SIG-M5 treated with dmso at 0.1 percent for 504 hours (cell line): ENCODE data around the gene RPUSD1.

Source experiments
- DNase-seq: peaks from one replicate; lab custom pipeline; 2025; ENCODE audit not compliant: unreplicated experiment; lab: John Stamatoyannopoulos, UW

Gene RPUSD1

DNA sequence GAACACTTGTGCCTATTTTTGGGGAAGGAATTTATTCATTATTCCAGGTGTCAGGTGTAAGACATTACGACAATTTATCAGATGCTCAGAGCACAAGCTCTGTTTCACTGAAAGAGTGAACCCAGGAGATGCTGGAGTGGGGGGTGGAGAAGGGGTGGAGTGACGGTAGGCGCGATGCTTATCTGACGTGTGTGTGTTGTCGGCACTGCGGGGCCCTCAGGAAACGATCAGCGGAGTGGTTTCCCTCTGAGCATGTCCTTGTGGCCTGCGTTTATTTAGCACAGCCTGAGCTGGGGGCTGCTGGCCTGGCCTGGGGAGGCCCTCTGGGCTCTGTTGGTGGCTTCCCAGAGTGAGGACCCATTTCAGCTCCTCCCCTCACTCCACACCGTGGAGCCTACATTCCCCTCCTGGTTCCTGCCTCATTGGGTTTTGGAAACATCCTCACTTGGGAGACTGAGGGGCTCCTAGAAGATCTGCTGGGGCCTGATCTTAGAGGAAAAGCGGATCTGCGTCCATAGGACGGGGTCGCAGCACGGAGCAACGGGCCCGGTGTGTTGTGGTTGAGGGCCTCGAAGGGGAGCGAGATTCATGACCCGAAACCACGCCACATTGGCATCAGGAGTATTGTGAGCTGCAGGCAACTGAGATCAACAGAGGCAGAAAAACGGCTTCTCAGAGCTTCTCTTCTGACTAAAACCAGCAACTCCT lies 31.3 kb upstream of the RPUSD1 start:
- DNase-seq: no peak

GRCh38 chr16:818592-818991 lies 30.4 kb upstream of the RPUSD1 start:
- DNase-seq: no peak

GRCh38 chr16:818132-818531 lies 30.0 kb upstream of the RPUSD1 start:
- DNase-seq: no peak

GRCh38 chr16:817001-817906 lies 29.1 kb upstream of the RPUSD1 start:
- no peak for DNase-seq

DNA sequence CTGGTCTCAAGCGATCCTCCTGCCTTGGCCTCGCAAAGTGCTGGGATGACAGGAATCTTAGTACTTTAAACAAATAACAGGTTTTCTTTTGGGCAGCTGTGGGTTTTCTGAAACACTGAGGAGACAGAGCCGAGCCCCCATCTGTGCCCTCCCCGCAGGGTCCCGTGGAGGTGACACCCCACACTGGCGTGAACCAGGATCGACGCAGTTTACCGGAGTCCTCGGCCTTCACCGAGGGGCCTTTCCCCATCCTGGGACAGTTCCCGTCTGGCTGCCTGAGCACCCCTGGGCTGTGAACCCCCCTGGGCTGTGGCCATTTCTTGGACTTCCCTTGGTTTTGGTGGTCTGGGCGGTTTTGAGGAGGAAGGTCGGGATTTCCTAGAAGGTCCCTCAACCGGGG lies 27.7 kb upstream of the RPUSD1 start:
- no peak for DNase-seq

GRCh38 chr16:814974-815373 lies 26.8 kb upstream of the RPUSD1 start:
- no peak for DNase-seq

GRCh38 chr16:813916-814412 lies 25.8 kb upstream of the RPUSD1 start:
- DNase-seq: no peak

GRCh38 chr16:813204-813915 lies 25.2 kb upstream of the RPUSD1 start:
- DNase-seq: no peak

DNA sequence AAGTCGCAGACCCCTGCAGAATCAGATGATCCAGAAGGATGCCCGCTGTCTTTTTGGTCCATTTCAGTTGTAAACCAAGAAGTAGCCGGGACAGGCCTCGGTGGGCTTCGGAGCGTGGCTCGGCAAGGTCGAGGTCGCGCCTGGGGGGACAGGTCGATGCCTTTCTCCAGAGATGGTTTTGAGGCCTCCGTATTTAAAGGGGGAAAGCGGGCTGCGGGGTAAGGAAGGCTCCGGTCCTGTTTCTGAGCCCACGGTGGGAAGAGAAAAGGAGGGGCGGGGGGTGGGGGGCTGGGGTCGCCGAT lies 19.9 kb upstream of the RPUSD1 start:
- no peak for DNase-seq

- DNase-seq: peak; percentile 86
These were observed 19.3 kb upstream of the RPUSD1 start for GRCh38 chr16:807347-808084.

GRCh38 chr16:805474-805873 lies 17.3 kb upstream of the RPUSD1 start:
- no peak for DNase-seq

DNA sequence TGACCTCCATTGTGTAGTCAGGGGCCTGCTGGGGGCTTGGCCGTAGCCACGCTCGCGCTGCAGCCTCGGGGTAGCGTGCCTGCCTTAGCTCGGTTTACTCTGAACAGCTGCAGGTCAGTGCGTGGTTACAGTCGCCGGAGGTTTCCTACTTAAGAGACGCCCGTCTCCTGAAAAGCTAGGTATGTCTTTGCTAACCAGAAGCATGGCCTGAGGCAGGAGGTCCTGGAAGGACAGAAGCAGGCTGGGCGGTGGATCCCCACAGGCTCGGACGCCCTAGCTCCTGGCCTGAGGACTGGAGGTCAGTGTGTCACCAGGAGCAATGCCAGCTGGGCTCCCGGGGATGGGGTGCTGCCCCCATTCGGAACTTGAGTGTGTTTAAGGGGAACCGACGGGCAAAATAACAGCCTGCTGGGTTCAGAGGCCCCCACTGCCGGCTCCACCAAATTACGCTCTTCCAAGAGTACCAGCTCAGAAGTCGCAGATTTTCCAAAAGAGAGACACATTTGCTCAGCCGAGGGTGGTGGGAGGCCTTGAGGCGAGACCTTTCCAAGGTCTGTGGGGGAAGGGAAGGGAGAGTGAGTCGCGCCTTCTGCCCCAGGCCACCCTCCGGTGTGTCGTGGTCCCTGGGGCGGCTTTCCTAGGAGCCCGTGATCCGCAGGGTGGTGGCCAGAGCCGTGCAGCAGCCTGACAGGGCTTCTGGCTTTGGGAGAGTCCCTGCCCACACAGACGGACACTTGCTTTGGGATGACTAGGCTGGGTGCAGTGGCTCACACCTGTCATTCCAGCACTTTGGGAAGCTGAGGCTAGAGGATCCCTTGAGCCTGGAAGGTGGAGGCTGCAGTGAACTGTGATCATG lies 16.2 kb upstream of the RPUSD1 start:
- DNase-seq: no peak

DNA sequence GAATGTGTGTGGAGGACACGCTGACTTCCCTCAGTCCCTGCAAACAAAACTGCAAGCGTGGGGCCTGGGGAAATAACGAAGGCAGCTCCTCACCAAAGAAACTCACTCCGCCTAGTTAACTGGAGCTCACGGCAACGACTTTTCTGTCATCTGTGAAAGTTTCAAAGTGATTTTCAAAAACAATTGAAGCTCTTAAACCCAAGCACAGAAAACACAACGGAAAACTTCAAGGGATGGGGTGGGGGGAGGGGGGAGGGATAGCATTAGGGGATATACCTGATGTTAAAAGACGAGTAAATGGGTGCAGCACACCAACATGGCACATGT lies 15.5 kb upstream of the RPUSD1 start:
- DNase-seq: no peak

DNA sequence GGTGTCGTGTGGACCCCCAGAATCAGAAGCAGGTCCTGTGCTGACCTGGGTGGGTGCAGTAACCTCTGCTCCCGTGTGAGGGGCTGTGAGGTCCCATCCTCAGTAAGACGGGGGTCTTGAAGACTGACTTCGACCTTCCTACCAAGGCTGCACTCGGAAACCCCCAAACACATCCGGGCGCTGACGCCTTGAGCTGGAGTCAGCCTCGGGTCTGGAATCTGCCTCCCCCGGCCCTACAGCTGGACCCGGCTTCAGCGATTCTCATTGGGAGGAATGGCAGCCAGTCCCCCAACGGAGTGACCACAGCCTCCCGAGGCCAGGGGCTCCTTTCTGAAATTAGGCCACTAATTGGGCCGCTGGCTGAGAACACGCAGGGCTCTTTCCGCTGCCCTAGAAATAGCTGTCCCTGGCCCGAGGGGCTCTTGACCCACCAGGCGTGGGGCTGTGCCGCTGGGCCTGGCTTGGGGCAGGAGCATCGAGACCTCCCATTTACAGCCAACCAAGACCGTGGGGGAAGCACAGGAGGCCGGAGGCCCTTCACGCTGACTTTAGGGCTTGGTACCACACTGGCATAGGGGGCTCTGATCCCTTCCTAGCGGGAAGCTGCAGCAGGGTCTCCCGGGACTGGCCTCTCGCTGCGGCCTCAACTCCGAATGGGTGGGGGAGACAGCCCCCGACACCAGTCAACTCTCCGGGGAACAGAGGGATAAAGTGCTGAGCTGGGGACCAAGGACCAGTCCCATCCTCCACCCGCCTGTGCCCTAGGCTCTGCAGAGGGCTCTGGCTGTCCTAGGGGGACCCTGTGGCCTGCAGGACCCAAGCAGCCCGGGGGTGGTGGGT lies 15.0 kb upstream of the RPUSD1 start:
- no peak for DNase-seq

GRCh38 chr16:802461-802860 lies 14.3 kb upstream of the RPUSD1 start:
- DNase-seq: no peak

- no peak for DNase-seq
These were observed 13.6 kb upstream of the RPUSD1 start for GRCh38 chr16:801584-802363.

- no peak for DNase-seq
These were observed 12.8 kb upstream of the RPUSD1 start for GRCh38 chr16:800834-801511.
